HT-29 (cell line): ENCODE results near the gene RNASEL. TPM values are rescaled to one million over a fixed set of nuclear protein-coding genes. Genes with fewer than 3 reads are reported as not detected.
A peak's percentile ranks its signal among the peaks of the same experiment; 100 is the strongest.

Experiments used
- DNase-seq: peaks from one replicate; pipeline ENCODE4 v3.0.0-alpha.2; 2015; ENCODE audit warnings: low spot score
- total RNA-seq: library from RNA; depleted of rRNA; stranded (reverse); fragments of >200 nt; shearing (Covaris generic); gene quantifications from 2 replicates; pipeline ENCODE4 v1.2.3, GENCODE V29; 2014; rRNA removed

RNASEL gene, protein sequence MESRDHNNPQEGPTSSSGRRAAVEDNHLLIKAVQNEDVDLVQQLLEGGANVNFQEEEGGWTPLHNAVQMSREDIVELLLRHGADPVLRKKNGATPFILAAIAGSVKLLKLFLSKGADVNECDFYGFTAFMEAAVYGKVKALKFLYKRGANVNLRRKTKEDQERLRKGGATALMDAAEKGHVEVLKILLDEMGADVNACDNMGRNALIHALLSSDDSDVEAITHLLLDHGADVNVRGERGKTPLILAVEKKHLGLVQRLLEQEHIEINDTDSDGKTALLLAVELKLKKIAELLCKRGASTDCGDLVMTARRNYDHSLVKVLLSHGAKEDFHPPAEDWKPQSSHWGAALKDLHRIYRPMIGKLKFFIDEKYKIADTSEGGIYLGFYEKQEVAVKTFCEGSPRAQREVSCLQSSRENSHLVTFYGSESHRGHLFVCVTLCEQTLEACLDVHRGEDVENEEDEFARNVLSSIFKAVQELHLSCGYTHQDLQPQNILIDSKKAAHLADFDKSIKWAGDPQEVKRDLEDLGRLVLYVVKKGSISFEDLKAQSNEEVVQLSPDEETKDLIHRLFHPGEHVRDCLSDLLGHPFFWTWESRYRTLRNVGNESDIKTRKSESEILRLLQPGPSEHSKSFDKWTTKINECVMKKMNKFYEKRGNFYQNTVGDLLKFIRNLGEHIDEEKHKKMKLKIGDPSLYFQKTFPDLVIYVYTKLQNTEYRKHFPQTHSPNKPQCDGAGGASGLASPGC
- 1.6 and 1.9 TPM in 2 replicates for total RNA-seq

DNA sequence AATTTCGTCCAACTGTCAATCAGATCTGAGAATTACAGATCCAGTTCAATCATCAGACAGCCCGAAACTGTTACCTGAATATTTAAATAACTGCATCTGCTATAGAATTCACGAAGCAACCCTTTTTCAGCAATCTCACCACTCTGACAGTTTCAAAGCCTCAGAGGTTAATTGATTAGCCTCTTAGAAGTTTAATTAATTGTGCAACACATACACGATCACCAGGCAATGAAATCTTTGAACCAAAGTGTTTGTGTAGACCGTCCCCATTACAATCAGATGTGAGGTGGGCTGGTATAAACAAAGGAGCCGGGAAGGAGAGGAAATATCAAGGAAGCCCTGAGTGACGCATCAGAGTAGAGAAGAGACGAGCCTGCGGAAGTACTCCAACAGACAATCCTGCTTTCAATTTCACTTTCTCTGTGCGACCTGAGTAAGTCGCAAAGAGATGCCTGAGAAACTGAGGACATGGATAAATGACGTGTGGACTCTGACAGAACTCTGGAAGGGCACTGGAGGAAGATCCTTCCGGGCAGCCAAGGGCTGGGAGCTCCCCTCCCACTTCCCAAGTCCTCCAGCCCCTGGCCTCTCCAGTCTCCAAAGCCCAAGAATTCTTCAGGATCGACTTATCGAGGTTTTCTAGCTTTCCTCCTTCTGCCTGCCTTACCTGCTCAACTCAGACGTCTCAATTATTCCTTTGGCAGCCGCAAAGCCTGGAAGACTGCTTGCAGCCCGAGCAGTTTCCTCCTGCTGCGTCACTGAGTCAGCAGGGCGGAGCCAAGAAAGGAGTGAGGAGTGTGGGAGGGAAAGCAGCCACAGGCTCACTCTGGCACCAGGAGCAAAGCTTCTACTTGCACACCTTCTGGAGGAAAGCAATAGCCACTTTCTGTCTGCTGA is at the start of gene RNASEL:
RNASEL (minus strand) TSS at position 757 of the 897 bp plus-strand sequence. CDS start 2,450 bp downstream, outside the sequence.
- peak; percentile 85 for DNase-seq

DNA sequence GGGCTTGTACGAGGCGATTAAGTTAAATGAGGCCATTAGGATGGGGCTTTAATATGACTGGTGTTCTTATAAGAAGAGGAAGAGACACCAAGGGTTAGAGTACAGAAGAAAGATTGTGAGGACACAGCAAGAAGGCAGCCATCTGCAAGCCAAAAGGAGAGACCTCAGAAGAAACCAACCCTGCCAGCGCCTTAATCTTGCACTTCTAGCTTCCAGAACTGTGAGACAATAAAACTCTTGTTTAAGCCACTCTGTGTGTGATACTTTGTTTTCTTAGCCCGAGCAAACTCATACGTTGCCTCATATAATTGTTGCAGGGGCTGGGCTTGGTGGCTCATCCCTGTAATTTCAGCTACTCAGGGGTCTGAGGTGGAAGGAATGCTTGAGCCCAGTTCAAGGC is 48.7 kb upstream of the RNASEL start:
- DNase-seq = no peak

DNA sequence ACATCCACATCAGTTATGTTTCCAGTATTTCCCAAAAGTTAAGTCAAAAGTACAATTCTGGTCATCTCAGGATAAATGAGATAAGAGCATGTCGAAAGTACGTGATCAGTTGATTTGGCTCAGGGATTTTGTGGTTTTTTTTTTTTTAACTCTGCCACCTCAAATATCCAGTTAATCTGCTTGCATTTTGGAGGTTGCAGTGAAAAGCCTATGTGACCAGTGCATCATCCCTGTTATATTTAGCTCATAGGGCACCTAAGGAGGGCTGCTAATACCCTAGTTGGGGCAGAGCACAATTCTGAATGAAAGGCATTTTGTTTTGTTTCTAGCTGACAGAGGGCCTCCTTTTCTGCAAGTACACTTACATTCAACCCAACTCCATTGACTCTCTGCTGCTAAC is 46.8 kb upstream of the RNASEL start:
- no peak for DNase-seq

DNA sequence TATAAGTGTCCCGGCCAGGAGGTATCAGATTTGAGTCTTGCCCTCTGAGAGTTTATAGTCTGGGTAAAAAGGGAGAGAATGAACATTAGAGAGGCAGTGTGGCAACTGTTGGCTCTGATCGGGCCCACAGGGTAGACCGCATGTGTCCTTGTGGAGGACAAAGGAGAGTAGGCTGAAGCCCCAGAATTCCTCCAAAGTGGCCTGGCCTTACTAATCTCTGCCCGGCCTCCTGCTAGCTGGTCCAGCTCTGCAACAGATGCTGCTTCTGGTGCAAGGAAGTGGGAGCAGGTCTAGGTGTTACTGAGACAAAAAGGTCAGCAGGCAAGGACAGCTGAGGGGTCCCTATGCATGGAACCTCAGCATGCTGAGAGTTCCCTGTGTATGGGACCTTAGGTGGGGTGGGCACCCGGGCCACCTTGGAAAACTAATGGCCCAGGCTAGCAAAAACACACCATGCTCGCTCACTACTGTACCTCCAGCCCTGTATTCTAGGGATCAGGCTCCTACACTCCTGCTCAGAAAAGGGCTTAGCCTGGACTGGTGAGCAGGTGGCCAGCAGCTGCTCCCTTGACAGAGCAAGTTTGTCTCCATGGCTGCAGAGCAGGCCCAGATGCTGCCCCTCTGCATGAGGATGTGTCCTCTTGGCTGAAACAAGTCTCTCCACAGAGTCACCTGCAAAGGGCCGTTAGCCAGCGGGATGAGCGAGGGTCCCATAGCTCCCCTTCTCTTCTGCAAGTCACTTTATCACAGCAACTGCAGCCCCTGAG is 45.4 kb upstream of the RNASEL start:
- DNase-seq = no peak

DNA sequence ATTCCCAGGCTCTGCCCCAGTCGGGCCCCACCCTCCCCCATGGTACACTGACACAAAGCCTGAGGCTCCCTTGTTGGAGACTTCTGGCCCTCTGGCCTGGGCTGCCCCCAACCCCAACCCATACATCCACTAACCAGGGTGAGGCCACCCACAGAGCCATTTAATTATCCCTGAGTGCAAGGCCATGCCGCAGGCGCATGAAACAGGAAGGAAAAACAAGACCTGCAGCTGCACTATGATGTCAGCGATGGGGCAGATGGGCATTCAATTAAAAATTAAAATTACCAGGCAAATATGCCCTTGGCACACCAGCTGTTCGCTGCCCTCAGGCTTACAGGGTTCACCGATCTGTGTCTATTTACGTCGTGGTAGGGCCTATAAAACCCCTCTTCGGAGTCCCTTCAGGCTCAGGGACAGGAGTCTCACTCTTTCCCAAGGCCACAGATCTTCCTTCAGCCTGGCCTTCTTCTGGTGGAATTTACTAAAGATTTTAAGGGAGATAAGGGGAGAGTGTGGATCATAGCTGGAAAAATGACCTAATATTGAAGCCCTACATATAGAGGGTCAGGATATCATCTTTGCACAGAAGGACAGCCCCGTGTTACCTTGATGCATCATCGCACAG is 44.7 kb upstream of the RNASEL start:
- no peak for DNase-seq

DNA sequence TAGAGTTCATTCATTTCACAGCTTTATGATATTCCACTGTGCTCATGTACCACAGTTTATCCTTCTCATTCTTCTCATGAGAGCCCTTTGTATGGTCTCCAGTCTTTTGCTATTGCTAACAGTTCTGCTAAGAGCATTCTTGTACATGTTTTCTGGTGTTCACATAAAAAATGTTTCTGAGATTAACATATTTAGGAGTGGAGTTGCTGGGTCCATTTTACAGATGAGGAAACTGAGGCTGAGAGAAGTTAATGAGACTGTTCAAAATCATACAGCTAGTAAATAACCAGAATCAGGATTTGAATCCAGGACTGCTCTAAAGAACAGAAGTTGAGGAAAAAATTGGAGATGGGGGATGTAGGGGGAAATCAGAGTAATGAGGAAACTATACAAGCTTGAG is 44.0 kb upstream of the RNASEL start:
- DNase-seq = no peak

DNA sequence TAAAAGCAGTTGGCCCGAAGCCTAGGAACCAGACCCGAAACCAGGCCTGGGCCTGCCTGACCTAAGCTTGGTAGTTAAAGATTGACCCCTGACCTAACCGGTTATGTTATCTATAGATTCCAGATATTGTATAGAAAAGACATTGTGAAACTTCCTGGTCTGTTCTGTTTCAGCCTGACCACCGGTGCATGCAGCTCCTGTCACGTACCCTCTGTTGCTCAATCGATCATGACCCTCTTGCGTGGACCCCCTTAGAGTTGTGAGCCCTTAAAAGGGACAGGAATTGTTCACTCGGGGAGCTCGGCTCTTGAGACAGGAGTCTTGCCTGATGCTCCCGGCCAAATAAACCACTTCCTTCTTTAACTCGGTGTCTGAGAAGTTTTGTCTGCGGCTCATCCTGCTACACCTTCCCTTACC is 43.4 kb upstream of the RNASEL start:
- DNase-seq = peak; percentile 13

DNA sequence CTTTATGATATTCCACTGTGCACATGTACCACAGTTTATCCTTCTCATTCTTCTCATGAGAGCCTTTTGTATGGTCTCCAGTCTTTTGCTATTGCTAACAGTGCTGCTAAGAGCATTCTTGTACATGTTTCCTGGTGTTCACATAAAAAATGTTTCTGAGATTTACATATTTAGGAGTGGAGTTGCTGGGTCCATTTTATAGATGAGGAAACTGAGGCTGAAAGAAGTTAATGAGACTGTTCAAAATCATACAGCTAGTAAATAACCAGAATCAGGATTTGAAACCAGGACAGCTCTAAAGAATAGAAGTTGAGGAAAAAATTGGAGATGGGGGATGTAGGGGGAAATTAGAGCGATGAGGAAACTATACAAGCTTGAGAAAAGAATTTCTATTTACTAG is 42.9 kb upstream of the RNASEL start:
- DNase-seq = no peak

DNA sequence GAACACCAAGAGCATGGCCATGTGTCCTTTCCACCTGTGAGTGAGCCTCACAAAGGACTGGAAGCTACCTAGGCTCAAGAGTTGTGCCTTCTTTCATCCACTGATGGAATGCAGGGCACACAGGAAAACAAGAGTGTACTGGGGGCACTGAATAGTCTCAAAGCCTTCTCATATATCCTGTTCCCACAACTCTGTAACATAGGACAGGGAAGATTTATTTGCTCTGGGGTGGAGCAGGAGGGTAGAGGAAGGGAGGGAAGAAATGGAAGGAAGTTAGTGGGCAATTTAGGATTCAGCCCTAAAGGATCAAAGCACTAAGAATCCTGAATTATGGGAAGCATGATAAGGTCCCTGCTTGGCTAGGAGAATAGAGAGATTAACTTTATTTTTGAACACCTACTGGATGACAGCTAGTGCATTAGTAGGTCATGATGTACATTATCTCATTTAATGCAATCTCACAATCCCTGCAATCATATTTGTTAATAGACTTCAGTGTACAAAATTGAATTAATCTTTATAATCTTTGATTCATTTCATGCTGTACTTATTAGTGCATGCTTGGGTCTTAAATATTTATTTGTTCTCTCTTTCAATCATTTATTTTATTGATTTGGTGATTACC is 42.1 kb upstream of the RNASEL start:
- DNase-seq = peak; percentile 22

DNA sequence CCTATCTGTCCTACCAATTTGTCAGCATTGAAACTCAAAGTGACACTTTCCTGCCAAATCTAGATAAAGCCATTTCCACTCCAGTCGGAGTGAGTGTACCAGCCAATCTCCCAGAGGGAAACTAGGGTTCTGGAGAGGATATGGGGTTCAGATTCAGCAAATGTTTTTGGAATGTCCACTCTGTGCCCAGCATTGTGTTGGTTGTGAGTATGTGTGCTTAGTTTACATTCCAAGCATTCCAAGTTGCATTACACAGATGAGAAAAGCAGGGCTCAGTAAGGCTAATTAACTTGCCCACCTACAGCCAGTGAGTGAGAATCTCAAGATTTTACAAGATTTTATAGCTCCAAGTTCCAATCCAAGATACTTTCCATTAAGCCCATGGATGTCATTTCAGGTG is 41.5 kb upstream of the RNASEL start:
- DNase-seq = no peak

DNA sequence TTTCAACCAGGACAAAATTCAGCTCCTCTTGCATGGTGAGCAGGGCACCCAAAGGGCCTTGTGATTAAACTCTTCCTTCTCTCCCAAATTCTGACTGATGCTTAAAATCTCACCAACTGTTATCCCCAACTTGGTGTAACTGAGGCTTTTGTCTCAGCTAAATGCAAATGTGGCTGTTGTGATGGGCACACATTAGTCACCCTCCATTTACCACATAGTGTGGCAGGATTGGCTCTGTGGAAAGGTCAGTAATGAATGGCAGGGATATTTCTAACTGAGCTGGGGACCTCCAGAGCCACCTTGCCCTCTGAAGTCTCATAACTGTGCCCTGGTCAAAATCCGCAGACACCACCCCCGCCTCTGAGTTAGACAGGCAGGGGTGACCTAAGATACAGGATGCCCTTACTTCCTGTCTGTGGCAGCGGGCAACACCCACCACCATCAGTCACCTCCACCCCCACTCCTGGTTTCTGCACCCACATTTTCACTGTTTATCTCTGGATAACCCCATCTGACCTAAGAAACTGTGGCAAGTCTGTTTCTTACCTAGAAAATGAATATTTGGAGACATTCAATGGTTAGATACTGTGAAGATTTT is 40.5 kb upstream of the RNASEL start:
- no peak for DNase-seq

DNA sequence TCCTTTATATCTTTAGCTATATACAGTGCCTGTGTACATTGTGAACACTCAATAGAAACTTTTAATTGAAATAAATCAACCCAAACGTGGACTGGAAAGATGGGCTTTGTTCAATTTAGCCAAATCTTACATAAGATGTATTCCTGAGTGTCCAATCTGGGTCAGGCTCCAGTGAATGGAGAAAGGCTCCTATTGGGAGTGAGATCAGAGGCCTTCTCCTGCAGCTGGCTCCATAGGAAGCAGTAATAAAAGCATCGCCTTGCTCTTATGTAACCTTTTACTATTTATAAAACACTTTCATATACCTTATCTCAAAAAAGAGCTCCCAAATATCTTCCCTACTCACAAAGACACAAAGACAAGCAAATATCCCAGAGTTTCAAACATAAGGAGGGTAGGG is 40.0 kb upstream of the RNASEL start:
- DNase-seq = no peak

DNA sequence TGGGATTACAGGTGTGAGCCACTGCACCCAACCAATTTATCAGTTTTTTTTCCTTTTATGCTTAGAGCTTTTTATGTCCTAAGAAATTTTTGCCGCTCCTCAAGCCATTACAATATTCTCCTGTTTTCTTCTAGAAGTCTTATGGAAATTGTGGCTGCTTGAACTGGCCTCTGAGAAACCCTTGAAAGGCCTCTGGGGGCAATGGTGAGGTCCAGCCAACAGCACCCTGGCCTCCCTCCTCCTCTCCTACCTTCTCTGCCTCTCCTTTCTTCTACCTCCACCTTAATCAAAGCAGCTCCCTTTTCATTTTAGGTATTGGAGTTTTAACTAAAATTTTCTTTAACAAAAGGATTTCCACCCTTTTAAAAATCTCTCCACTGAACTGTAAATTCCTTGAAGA is 39.6 kb upstream of the RNASEL start:
- no peak for DNase-seq

DNA sequence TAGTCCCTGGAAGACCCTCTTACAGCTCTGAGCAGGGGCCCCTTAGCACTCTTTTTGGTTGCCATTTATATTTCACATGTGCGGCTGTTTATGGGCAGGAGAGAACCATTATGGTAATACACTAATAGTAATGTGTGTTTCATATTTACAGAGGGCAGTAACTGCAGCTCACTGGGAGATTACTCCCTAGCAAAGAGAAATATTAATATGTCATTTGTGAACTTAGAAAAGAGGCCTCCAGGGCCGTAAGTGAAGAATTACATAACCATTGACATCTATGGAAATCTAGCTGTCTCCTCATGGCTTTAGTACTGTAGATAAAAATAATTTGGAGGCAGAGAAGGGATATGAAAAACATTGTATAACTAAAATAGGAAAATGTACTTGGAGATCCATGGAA is 38.6 kb upstream of the RNASEL start:
- no peak for DNase-seq

DNA sequence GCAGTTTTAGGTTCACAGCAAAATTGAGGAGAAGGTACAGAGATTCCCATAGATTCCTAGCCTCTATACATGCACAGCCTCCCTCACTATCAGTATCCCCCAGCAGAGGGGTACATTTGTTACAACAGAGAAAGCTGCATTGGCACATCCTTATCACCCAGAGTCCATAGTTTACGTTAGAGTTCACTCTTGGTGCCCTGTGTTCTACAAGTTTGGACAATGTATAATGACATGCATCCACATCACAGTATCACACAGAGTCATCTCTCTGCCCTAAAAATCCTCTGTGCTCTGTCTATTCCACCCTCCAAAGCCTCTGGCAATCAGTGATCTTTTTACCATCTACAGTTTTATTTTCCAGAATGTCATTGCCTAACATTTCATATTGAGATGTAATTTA is 37.5 kb upstream of the RNASEL start:
- DNase-seq = no peak

DNA sequence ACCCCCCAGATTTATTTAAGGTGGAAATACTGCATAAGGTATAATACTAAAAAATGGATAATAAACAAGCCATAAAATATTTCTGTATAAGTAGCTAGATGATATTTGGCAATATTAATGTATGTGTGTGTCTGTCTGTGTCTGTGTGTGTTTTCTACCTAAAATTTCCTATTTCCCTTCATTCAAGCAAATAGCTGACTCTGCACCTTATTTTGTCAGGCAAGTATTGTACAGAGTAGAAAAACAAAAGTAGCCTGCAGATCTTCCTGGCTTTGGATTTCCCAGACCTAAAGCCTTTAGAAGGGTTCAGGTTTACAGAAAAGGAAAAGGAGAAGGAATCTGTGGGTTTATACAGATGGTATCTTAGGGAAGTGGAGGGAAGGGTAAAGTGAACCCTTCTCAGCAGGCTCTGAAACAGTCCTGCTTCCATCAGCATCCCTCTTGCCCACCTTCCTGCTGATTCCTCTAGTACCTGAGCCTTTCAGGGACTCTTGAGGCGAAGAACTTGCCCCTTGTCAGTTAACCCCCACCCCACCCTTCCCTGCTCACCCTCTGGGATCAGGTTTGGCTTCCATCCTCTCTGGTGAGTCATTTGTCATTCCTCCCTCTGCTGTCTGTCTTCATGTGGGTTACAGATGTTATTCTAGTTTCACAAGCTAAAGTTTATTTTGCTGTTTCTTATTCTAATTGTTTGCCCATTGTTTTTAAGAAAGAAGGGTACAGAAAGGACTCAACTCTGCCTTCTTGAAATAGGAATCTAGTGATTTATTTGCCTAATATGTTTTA is 36.9 kb upstream of the RNASEL start:
- DNase-seq = no peak

DNA sequence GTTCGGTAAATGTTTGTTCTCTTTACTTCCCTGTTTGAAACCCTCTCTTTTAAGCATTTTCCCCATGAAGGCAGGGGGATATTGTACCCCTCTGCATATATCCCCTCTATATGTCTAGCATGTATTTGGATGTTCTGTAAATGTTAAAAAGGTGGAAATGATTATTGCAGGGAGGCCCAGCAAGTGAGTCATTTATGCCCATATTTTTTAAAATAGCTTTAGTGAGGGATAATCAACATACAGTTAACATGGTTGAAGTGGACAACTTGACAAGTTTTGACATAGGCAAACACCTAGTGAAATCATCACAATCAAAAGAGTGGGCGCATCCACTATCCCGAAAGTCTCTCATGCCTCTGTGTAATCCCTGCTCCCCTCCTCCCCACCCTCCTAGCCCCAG is 36.0 kb upstream of the RNASEL start:
- DNase-seq = no peak

DNA sequence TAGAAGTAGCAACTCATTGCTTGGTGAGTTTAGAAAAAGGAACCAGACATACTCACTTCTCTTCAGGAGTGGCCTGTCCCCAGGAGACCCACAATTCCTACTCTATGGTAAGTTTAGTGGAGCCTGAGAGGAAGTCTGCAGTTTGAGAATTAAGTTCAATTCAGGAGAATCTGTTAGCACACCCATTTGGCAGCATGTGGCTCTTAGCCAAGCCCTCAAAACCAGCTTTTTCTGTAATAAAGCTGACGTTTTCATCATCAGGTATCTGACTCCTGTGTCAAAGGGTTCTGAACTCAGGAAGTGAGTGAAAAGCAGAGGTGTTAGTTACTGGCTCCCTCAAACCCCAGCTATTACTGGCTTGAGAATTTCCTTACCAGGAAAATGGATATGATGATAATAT is 35.5 kb upstream of the RNASEL start:
- DNase-seq = no peak

DNA sequence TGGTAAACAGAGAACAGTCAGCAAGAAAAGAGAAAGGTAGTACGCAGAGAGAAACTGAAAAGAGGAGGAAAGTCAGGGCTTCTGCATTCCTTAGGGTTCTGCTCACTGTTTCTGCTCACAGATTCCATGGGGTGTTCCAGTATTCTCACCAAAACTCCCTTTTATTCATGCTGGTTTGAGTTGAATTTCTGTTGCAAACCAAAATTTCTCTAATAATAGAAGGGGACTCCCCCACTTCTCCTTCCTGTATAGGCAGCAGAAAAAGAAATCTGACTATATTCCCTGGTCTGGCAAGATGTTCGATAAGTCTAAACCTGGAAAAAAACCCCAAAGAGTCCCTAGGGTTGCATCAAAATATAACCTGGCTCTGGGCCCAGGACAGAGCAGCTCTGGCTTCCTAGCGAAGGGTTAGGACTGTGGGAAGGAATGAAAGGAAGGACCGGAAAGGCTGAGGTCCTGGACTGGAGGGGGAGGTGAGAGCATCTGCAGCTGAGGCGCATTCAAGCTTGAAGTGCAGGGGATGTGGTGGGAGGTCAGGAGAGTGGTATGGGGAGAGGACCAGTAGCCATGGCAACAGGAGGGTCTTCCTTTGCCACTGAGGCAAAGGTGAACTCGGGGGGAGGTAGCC is 34.0 kb upstream of the RNASEL start:
- no peak for DNase-seq
